WERI-Rb-1 (cell line): Measurements from ENCODE around the gene SLC7A1.

ENCODE experiments used
- DNase-seq: peaks from one replicate; pipeline ENCODE4 v3.0.0-alpha.2; 2020
- H3K27ac ChIP-seq: fragments of 250-450 bp; sonication (Bioruptor Pico); 2 replicates; pipeline ENCODE4 v1.5.1; 2020; ENCODE audit warnings: mild to moderate bottlenecking, moderate library complexity
- H3K27me3 ChIP-seq: fragments of 250-450 bp; sonication (Bioruptor Pico); 2 replicates; pipeline ENCODE4 v1.5.1; 2021; ENCODE audit warnings: mild to moderate bottlenecking, low read depth, moderate library complexity; ENCODE audit not compliant: insufficient read depth, severe bottlenecking
- H3K36me3 ChIP-seq: fragments of 250-450 bp; sonication (Bioruptor Pico); 2 replicates; pipeline ENCODE4 v1.5.1; 2020; ENCODE audit warnings: mild to moderate bottlenecking, moderate library complexity
- H3K4me3 ChIP-seq: 2 replicates; pipeline ENCODE4 v1.5.1; 2011; ENCODE audit warnings: low read depth, mild to moderate bottlenecking, control low read depth, low read length
- H3K9me3 ChIP-seq: fragments of 250-450 bp; sonication (Bioruptor Pico); 2 replicates; pipeline ENCODE4 v1.5.1; 2021; ENCODE audit warnings: mild to moderate bottlenecking, moderate library complexity; ENCODE audit not compliant: severe bottlenecking
- TF ChIP-seq, protein P1 (sequence below): IDR thresholded peaks from 2 replicates; pipeline ENCODE4 v1.5.1; 2011; ENCODE audit warnings: low read depth, mild to moderate bottlenecking, control low read depth, inconsistent platforms, low read length

Gene SLC7A1

DNA sequence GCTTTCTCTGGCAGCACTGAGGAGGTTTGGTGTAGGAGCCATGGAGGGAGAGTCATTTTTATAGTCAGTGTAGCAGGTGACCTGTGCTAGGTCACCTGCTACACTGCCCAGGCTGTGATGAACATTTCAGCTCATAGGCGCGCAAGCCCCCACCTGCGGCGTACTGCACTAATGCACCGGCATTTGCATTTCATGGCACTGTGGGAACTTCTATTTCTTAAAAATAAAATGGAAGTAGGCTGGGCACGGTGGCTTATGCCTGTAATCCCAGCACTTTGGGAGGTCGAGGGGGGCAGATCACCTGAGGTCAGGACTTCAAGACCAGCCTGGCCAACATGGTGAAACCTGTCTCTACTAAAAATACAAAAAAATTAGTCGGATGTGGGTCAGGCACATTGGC, 101.0 kb downstream of the SLC7A1 start:
- H3K4me3 ChIP-seq = no peak overlapping the region
- TF ChIP-seq, protein P1, sequence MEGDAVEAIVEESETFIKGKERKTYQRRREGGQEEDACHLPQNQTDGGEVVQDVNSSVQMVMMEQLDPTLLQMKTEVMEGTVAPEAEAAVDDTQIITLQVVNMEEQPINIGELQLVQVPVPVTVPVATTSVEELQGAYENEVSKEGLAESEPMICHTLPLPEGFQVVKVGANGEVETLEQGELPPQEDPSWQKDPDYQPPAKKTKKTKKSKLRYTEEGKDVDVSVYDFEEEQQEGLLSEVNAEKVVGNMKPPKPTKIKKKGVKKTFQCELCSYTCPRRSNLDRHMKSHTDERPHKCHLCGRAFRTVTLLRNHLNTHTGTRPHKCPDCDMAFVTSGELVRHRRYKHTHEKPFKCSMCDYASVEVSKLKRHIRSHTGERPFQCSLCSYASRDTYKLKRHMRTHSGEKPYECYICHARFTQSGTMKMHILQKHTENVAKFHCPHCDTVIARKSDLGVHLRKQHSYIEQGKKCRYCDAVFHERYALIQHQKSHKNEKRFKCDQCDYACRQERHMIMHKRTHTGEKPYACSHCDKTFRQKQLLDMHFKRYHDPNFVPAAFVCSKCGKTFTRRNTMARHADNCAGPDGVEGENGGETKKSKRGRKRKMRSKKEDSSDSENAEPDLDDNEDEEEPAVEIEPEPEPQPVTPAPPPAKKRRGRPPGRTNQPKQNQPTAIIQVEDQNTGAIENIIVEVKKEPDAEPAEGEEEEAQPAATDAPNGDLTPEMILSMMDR = no peak

DNA sequence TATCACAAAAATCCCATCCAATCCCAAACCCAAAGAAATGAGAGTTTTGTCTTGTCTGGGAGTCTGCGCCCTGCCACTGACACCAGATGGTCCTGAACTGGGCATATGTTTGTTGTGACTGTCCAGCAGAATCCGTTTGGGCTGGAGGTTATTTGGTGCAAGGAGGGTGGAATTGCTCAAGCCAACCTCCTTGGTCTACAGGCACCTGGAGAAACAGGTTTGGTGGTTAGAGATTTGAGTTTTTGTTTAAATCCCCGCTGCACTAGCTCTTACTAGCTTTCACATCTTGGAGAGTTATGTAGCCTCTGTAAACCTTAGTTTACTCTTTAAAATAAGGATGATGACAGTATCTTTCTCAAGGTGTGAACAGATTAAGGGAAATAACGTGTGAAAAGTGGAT, 101.7 kb downstream of the SLC7A1 start:
- DNase-seq = no peak

More for the DNA sequence above, 101.0 kb downstream of the SLC7A1 start:
- H3K27me3 ChIP-seq = no peaks in the 10 kb centered on the region
- no peak for DNase-seq
- no peak overlapping the region for H3K27ac ChIP-seq
- no peaks in the 10 kb centered on the region for H3K9me3 ChIP-seq
- H3K36me3 ChIP-seq = no peaks in the 10 kb centered on the region

DNA sequence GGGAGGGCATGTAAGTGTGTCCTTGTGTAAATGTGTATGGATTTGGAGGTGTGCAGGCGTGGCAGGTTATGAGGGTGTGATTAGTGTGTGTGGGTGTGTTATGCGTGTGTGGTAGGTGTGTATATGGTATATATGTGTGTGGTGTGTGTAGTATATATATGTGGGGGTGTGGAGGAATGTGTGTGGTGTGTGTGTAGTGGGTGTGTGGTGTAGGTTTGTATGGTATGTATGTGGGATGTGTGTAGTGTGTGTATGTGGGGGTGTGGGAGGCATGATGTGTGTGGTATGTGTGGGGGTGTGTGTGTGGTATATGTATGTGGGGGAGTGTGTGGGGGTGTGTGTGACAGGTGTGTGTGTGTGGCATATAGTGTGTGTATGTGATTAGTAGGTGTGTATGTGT, 104.2 kb downstream of the SLC7A1 start:
- Histone ChIP-seq H3K27ac (no peak overlapping the region), H3K27me3 (no peaks in the 10 kb centered on the region), H3K4me3 (no peak overlapping the region), H3K36me3 (no peaks in the 10 kb centered on the region), H3K9me3 (no peaks in the 10 kb centered on the region)
- TF ChIP-seq, protein P1 = no peak
- DNase-seq = no peak

More for the DNA sequence above, 101.7 kb downstream of the SLC7A1 start:
- Histone ChIP-seq H3K4me3 (no peak overlapping the region), H3K27ac (no peak overlapping the region), H3K9me3 (no peaks in the 10 kb centered on the region), H3K27me3 (no peaks in the 10 kb centered on the region), H3K36me3 (no peaks in the 10 kb centered on the region)
- TF ChIP-seq, protein P1 = no peak

DNA sequence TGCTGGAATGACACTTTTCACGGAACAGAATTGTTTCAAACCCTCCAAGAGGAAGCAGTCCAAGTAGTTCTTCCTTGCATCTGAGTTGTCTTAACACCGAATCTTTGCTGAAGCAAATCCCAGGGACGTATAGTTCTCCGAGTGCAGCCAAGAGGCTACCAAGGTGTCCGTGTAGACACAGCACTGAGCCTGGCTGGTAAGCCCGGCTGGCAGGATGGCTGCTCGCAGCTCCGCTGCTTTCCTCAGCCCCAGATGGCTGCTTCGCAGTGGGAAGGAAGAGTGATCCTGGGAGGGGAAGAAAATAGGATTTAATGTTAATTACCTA, 105.0 kb downstream of the SLC7A1 start:
- Histone ChIP-seq H3K36me3 (no peaks in the 10 kb centered on the region), H3K27me3 (no peaks in the 10 kb centered on the region), H3K4me3 (no peak overlapping the region), H3K27ac (no peak overlapping the region), H3K9me3 (no peaks in the 10 kb centered on the region)
- DNase-seq = no peak
- TF ChIP-seq, protein P1 = no peak

DNA sequence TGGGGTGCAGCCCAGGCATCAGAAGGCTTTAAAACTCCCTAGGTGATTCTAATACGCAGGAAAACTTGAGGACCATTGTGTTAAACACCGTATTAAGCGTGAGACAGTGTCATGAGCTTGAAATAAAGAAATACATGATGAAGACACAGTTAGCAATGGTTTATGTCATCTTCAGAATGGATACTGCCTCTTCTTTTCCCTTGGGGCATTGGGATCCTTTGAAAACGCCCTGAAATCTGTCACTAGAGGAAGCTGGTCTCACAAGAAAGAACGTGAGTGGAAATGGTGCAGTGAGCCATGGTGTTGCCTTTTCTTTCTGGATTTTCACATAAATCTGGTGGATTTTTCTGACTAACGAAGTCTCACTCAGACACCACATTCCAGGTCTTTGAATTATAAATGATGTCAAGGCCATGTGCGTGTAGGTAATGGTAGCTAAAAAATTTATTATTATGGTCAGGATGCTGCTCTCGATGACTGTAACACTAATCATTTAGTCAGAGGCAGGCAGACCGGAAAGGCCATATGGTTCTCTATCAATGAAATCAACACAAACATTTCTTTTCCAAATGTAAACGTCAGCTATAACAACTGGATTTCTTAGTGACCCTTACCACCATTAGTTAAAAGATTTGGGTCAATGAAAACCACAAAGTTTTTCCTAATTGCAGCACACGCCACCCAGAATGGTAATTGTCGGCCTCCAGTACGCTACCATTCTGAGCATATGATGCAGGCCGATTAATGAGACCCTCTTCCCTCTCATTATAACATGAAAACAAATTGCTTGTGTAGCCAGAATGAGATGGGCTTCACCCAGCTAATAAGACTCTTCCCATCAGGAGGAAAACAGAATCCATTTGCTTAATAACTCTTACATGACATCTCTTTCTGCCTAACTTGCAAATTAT, 105.6 kb downstream of the SLC7A1 start:
- H3K27ac ChIP-seq = no peak overlapping the region
- TF ChIP-seq, protein P1 = no peak
- no peak overlapping the region for H3K4me3 ChIP-seq
- no peaks in the 10 kb centered on the region for H3K36me3 ChIP-seq
- no peak for DNase-seq
- no peaks in the 10 kb centered on the region for H3K9me3 ChIP-seq
- no peaks in the 10 kb centered on the region for H3K27me3 ChIP-seq
